CD14-positive monocyte (primary cell): ENCODE measurements around the gene ARRB1. TPM values are rescaled to one million over a fixed set of nuclear protein-coding genes. Genes with fewer than 3 reads are reported as not detected.

ENCODE experiments used
- DNase-seq, 3 donors: peaks; one replicate each; pipeline ENCODE4 v3.0.0-alpha.2; 2011 to 2022
- H2AFZ ChIP-seq: 2 replicates; pipeline ENCODE4 v1.6.0; 2012; ENCODE audit warnings: mild to moderate bottlenecking, low read depth, low read length, inconsistent platforms; ENCODE audit not compliant: insufficient read depth, poor library complexity, severe bottlenecking
- H3K27ac ChIP-seq, 2 donors: 1 replicate in 1 of 2; 2 replicates in 1 of 2; pipeline ENCODE4 v1.5.1; 2012 to 2013; ENCODE audit warnings: low read length in 2 of 2, control low read depth in 1 of 2, inconsistent platforms in 1 of 2, low read depth in 1 of 2, mild to moderate bottlenecking in 1 of 2
- H3K27me3 ChIP-seq, 2 donors: one replicate each; pipeline versions ENCODE4 v1.6.0 to v1.6.1; 2011 to 2013; ENCODE audit warnings: low read length in 2 of 2; ENCODE audit not compliant: control insufficient read depth in 2 of 2, insufficient read depth in 2 of 2
- H3K36me3 ChIP-seq, 2 donors: replicated peaks in 1 of 2; 1 replicate in 1 of 2; 2 replicates in 1 of 2; pipeline versions ENCODE4 v1.5.1 to v1.6.1; 2012 to 2013; ENCODE audit warnings: low read length in 2 of 2, control low read depth in 1 of 2, inconsistent platforms in 1 of 2, mild to moderate bottlenecking in 1 of 2; ENCODE audit not compliant: insufficient read depth in 2 of 2, control insufficient read depth in 1 of 2
- H3K4me1 ChIP-seq, 2 donors: 1 replicate in 1 of 2; 2 replicates in 1 of 2; pipeline versions ENCODE4 v1.5.1 to v1.6.1; 2012 to 2013; ENCODE audit warnings: low read length in 2 of 2, control low read depth in 1 of 2, inconsistent platforms in 1 of 2, mild to moderate bottlenecking in 1 of 2, moderate library complexity in 1 of 2; ENCODE audit not compliant: insufficient read depth in 2 of 2, control insufficient read depth in 1 of 2
- H3K4me2 ChIP-seq: replicated peaks from 2 replicates; pipeline ENCODE3; 2012; ENCODE audit warnings: low read length, moderate library complexity, mild to moderate bottlenecking; ENCODE audit not compliant: poor library complexity, severe bottlenecking; ENCODE audit errors: extremely low read depth
- H3K4me3 ChIP-seq, 3 experiments: fragments of 200-600 bp in 1 of 3; sonication (generic) in 1 of 3; replicated peaks in 1 of 3; 1 replicate in 2 of 3; 2 replicates in 1 of 3; pipeline ENCODE4 v1.5.1; 2011 to 2013; ENCODE audit warnings: low read length in 3 of 3, mild to moderate bottlenecking in 3 of 3, control low read depth in 2 of 3, low read depth in 2 of 3, inconsistent platforms in 1 of 3, moderate library complexity in 1 of 3
- H3K79me2 ChIP-seq: 2 replicates; pipeline ENCODE4 v1.6.0; 2012; ENCODE audit warnings: mild to moderate bottlenecking, control low read depth, inconsistent platforms, low read length, moderate library complexity; ENCODE audit not compliant: insufficient read depth
- H3K9ac ChIP-seq: 2 replicates; pipeline ENCODE4 v1.6.0; 2017; ENCODE audit warnings: low read length, mild to moderate bottlenecking; ENCODE audit not compliant: insufficient read depth, poor library complexity, severe bottlenecking
- H3K9me3 ChIP-seq, 2 donors: replicated peaks in 1 of 2; 1 replicate in 1 of 2; 2 replicates in 1 of 2; pipeline versions ENCODE4 v1.5.1 to v1.6.1; 2012 to 2013; ENCODE audit warnings: low read length in 2 of 2, control low read depth in 1 of 2; ENCODE audit not compliant: control insufficient read depth in 1 of 2, insufficient read depth in 1 of 2
- H4K20me1 ChIP-seq: 2 replicates; pipeline ENCODE4 v1.6.0; 2012; ENCODE audit warnings: mild to moderate bottlenecking, low read length, control low read depth, moderate library complexity; ENCODE audit not compliant: insufficient read depth
- H3K27ac Mint-ChIP-seq, 7 donors: one replicate each; pipeline ENCODE4 v1.8.0; 2020; ENCODE audit warnings: mild to moderate bottlenecking in 7 of 7, mixed read lengths in 7 of 7, moderate library complexity in 6 of 7, inconsistent platforms in 2 of 7
- H3K27me3 Mint-ChIP-seq, 3 donors: one replicate each; pipeline ENCODE4 v1.8.0; 2021 to 2022; ENCODE audit warnings: low read depth in 3 of 3, mild to moderate bottlenecking in 3 of 3, mixed read lengths in 3 of 3, moderate library complexity in 3 of 3, inconsistent platforms in 1 of 3
- H3K36me3 Mint-ChIP-seq, 2 donors: one replicate each; pipeline ENCODE4 v1.8.0; 2020; ENCODE audit warnings: mixed read lengths in 2 of 2, inconsistent platforms in 1 of 2, mild to moderate bottlenecking in 1 of 2
- H3K4me1 Mint-ChIP-seq: one replicate; pipeline ENCODE4 v1.8.0; 2020; ENCODE audit warnings: mild to moderate bottlenecking, mixed read lengths
- H3K4me3 Mint-ChIP-seq, 2 donors: one replicate each; pipeline ENCODE4 v1.8.0; 2020; ENCODE audit warnings: mild to moderate bottlenecking in 2 of 2, mixed read lengths in 2 of 2, moderate library complexity in 1 of 2
- H3K9me3 Mint-ChIP-seq, 7 donors: one replicate each; pipeline ENCODE4 v1.8.0; 2020 to 2022; ENCODE audit warnings: mixed read lengths in 7 of 7, mild to moderate bottlenecking in 6 of 7, moderate library complexity in 6 of 7, inconsistent platforms in 2 of 7
- WGBS: methylation state at CpG from one replicate; pipeline ENCODE4 v1.1.5; 2013; ENCODE audit warnings: missing lambda C conversion rate; ENCODE audit not compliant: insufficient coverage; 5-methylcytosine and 5-hydroxymethylcytosine counted together
- intact Hi-C, 2 donors: fragments of 100-400 bp; cut with micrococcal nuclease; formaldehyde crosslinking; loops; one replicate each; pipeline versions ENCODE4 v1.15.0 to v1.15.1; 2023
- polyA plus RNA-seq, 3 donors: library from polyadenylated mRNA; depleted of rRNA in 1 of 3; unstranded in 2 of 3; stranded (reverse) in 1 of 3; fragments of 300-500 nt in 2 of 3; fragments of >200 nt in 1 of 3; fragmentation: Illumina TruSeq in 2 of 3; gene quantifications; 1 replicate in 2 of 3; 2 replicates in 1 of 3; pipeline ENCODE4 v1.2.3, GENCODE V29; 2012 to 2021
- TF ChIP-seq, protein P1 (sequence below): fragments of 200-600 bp; IDR thresholded peaks from one replicate; pipeline ENCODE4 v1.8.0; 2022; ENCODE audit warnings: antibody characterized with exemption, mild to moderate bottlenecking

Gene ARRB1
- polyA plus RNA-seq, 3 donors = 52.6 to 114 (median 66.5) TPM

DNA sequence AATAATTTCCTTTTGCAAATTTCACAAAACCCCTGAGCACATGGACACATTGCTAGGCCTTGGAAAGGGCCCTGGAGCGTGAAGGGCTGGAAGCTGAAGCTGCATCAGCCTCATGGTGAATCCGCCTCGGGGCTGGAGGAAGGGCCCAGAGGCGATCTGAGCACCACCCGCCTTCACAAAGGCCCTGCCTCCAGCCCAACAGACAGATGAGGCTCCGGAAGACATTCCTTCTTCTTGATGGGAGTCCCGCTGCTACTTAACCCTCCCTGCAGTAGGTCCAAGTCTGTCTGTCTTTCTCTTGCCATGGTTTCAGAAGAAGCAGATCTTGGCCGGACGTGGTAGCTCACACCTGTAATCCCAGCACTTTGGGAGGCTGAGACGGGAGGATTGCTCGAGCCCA lies 16.5 kb downstream of the ARRB1 start:
- Histone ChIP-seq H3K4me3 (no peak overlapping the region), H3K27me3 (no peaks in the 10 kb centered on the region), H3K27ac (peak overlapping the region; percentile 34 to 86), H2AFZ (no peak overlapping the region), H3K9me3 (no peaks in the 10 kb centered on the region), H3K4me2 (no peak overlapping the region), H4K20me1 (peaks cover 100% of the 10 kb centered on the region), H3K9ac (peak overlapping the region; percentile 15), H3K79me2 (peaks cover 100% of the 10 kb centered on the region), H3K4me1 (peaks cover 76 to 83% of the 10 kb centered on the region in 2 donors), H3K36me3 (peaks cover 3 to 47% of the 10 kb centered on the region in 2 donors)
- intact Hi-C loops = no loop called here
- 84% methylated on average over 9 of the region's 11 CpGs for WGBS
- peaks cover 95% of the 10 kb centered on the region for H3K4me1 Mint-ChIP-seq
- peaks cover 0 to 2% (median 0%) of the 10 kb centered on the region in 7 donors for H3K9me3 Mint-ChIP-seq
- H3K27me3 Mint-ChIP-seq = peaks cover 0 to 2% (median 0%) of the 10 kb centered on the region in 3 donors
- TF ChIP-seq, protein P1, sequence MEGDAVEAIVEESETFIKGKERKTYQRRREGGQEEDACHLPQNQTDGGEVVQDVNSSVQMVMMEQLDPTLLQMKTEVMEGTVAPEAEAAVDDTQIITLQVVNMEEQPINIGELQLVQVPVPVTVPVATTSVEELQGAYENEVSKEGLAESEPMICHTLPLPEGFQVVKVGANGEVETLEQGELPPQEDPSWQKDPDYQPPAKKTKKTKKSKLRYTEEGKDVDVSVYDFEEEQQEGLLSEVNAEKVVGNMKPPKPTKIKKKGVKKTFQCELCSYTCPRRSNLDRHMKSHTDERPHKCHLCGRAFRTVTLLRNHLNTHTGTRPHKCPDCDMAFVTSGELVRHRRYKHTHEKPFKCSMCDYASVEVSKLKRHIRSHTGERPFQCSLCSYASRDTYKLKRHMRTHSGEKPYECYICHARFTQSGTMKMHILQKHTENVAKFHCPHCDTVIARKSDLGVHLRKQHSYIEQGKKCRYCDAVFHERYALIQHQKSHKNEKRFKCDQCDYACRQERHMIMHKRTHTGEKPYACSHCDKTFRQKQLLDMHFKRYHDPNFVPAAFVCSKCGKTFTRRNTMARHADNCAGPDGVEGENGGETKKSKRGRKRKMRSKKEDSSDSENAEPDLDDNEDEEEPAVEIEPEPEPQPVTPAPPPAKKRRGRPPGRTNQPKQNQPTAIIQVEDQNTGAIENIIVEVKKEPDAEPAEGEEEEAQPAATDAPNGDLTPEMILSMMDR = no peak
- H3K36me3 Mint-ChIP-seq = peaks cover 38 to 81% of the 10 kb centered on the region in 2 donors
- DNase-seq = no peak
- H3K27ac Mint-ChIP-seq = peak overlapping the region in 5 of 7 donors; percentile 46 to 83 (median 60)
- no peak overlapping the region for H3K4me3 Mint-ChIP-seq

DNA sequence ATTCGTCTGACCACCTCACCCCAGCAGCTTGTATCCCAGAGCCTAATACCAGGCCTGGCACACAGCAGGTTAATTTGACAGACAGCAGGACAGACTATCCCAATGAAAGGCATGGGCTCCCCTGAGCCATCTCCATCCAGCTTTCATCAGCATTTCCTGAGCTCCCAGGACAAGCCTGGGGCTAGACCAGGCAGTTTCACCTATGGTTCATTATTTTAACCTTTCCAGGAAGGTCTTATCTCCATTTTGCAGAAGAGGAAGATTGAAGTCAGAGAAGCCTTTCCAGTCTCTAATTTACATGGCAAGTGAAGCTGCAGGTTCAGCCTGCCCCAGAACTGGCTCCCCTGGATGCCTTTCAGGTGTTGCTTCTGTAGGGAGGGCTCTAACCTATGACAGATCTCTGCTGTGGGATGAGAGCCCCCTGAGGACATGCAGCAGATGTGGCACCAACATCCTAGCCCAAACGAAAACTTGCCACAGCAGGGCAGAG lies 17.0 kb downstream of the ARRB1 start:
- H3K27ac Mint-ChIP-seq = peak overlapping the region in 5 of 7 donors; percentile 31 to 83 (median 75)
- peak overlapping the region; percentile 34 to 86 for H3K27ac ChIP-seq
- peaks cover 100% of the 10 kb centered on the region for H4K20me1 ChIP-seq
- H3K4me3 Mint-ChIP-seq = peak overlapping the region in 1 of 2 donors; percentile 21
- no peak overlapping the region for H3K4me3 ChIP-seq
- WGBS = 78% methylated on average over 2 of the region's 2 CpGs
- no peak overlapping the region for H3K4me2 ChIP-seq
- peaks cover 76 to 83% of the 10 kb centered on the region in 2 donors for H3K4me1 ChIP-seq
- intact Hi-C loops = no loop called here
- peaks cover 0 to 2% (median 0%) of the 10 kb centered on the region in 7 donors for H3K9me3 Mint-ChIP-seq
- H2AFZ ChIP-seq = no peak overlapping the region
- H3K79me2 ChIP-seq = peaks cover 100% of the 10 kb centered on the region
- peaks cover 95% of the 10 kb centered on the region for H3K4me1 Mint-ChIP-seq
- no peak for DNase-seq
- H3K36me3 ChIP-seq = peaks cover 3 to 47% of the 10 kb centered on the region in 2 donors
- H3K36me3 Mint-ChIP-seq = peaks cover 35 to 81% of the 10 kb centered on the region in 2 donors
- H3K9me3 ChIP-seq = no peaks in the 10 kb centered on the region
- H3K9ac ChIP-seq = no peak overlapping the region
- H3K27me3 Mint-ChIP-seq = peaks cover 0 to 2% (median 0%) of the 10 kb centered on the region in 3 donors
- H3K27me3 ChIP-seq = no peaks in the 10 kb centered on the region
- TF ChIP-seq, protein P1 = no peak
